Measurements from ENCODE around the gene QKI. TPM values are rescaled to one million over a fixed set of nuclear protein-coding genes. Genes with fewer than 3 reads are reported as not detected.
"Not testable (repeated sequence)": the region's sequence is repeated elsewhere in the genome, so short reads cannot be mapped to it uniquely, and the experiment has no call there.

QKI gene
- total RNA-seq, 4 donors from 2014 or later: 126 to 199 (median 142) TPM

GRCh38 chr6:163427498-163428254 is 13.2 kb downstream of the QKI start:
- TF ChIP-seq POLR2A (IDR thresholded peaks at IDR 0.05) (no peak), CTCF (IDR thresholded peaks at IDR 0.05) (no peak)
- DNase-seq (ENCODE audit: low spot score in 2 of 2): no peak
- WGBS, 2 donors: 48 to 49% methylated on average over 6 of the region's 6 CpGs
- intact Hi-C loops (cut with DNase I; ENCODE audit: low total_unique reads): no loop called here
- H3K4me3 ChIP-seq (ENCODE audit: low read depth, poor library complexity, severe bottlenecking): no peak overlapping the region

- 45 to 60% methylated on average over 2 of the region's 2 CpGs for WGBS, 2 donors
- H3K4me3 ChIP-seq (ENCODE audit: low read depth, poor library complexity, severe bottlenecking): no peak overlapping the region
- intact Hi-C loops (cut with DNase I; ENCODE audit: low total_unique reads): no loop called here
- no peak for TF ChIP-seq POLR2A (IDR thresholded peaks at IDR 0.05)
- TF ChIP-seq CTCF (IDR thresholded peaks at IDR 0.05): no peak
- no peak for DNase-seq (ENCODE audit: low spot score in 2 of 2)
Observed at GRCh38 chr6:163428373-163428772, 13.9 kb downstream of the QKI start.

DNA sequence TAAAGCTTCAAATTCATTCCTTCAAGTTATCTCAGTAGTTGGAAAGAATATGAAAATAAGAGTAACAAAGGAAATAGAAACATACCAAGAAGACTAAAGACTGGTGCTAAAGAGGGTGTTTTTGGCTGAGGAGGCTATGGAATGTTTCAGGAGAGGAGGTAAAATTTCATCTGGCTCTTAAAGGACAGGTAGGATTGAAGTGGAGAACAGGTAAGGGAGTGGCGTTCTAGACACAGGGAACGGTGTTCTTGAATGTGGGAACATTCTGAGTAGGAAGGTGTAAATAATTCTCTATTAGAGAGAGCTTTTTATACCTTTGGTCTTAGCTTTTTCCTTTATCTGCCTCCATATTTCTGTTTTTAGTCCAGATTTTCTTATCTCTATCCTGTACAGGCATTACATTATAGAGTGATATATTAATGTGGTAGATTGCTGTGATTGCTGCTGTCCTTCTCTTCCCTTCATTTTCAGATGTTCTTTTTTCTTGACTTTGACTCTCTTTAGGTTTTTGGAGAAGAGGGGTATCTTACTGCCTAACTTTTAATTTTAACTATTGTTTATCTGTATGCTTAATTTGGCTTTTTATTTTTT is 15.4 kb downstream of the QKI start:
- DNase-seq (ENCODE audit: low spot score in 2 of 2): no peak
- 66 to 75% methylated on average over 2 of the region's 2 CpGs for WGBS, 2 donors
- intact Hi-C loops (cut with DNase I; ENCODE audit: low total_unique reads): loop anchor here (10.0 kb wide), 1 partner anchor 525 kb away; no protein-coding TSS in a partner anchor
- no peak overlapping the region for H3K4me3 ChIP-seq (ENCODE audit: low read depth, poor library complexity, severe bottlenecking)
- TF ChIP-seq POLR2A (IDR thresholded peaks at IDR 0.05) (no peak), CTCF (IDR thresholded peaks at IDR 0.05) (no peak)

DNA sequence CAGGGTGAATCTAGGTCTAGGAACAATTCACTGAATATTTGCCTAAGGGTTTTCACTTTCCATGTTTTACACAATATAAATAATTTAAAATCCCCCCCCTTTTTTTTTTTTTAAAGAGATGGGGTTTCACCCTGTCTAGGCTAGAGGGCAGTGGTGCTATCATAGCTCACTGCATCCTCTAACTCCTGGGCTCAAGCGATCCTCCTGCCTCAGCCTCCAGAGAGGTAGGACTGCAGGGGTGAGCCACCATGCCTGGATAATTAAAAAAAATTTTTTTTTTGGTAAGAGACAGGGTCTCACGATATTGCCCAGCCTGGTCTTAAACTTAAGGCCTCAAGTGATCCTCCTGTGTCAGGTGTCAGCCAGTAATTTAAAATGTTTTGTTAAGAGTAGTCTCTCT is 17.8 kb downstream of the QKI start:
- intact Hi-C loops (cut with DNase I; ENCODE audit: low total_unique reads): loop anchor here (10.0 kb wide), 1 partner anchor 523 kb away; no protein-coding TSS in a partner anchor
- H3K4me3 ChIP-seq (ENCODE audit: low read depth, poor library complexity, severe bottlenecking): no peak overlapping the region
- no peak for TF ChIP-seq CTCF (IDR thresholded peaks at IDR 0.05)
- TF ChIP-seq POLR2A (IDR thresholded peaks at IDR 0.05): no peak
- DNase-seq (ENCODE audit: low spot score in 2 of 2): no peak
- WGBS, 2 donors: 93 to 94% methylated on average over 2 of the region's 2 CpGs

- not testable (repeated sequence) for DNase-seq (ENCODE audit: low spot score in 2 of 2); H3K4me3 ChIP-seq (ENCODE audit: low read depth, poor library complexity, severe bottlenecking)
- intact Hi-C loops (cut with DNase I; ENCODE audit: low total_unique reads): loop anchor here (10.0 kb wide), 1 partner anchor 521 kb away; no protein-coding TSS in a partner anchor
- WGBS, 2 donors: 93 to 96% methylated on average over 9 of the region's 9 CpGs
Observed at GRCh38 chr6:163433486-163433885, 19.0 kb downstream of the QKI start.

GRCh38 chr6:163435023-163435422 is 20.5 kb downstream of the QKI start:
- H3K4me3 ChIP-seq (ENCODE audit: low read depth, poor library complexity, severe bottlenecking): no peak overlapping the region
- DNase-seq (ENCODE audit: low spot score in 2 of 2): no peak
- no peak for TF ChIP-seq CTCF (IDR thresholded peaks at IDR 0.05)
- no peak for TF ChIP-seq POLR2A (IDR thresholded peaks at IDR 0.05)
- intact Hi-C loops (cut with DNase I; ENCODE audit: low total_unique reads): loop anchor here (10.0 kb wide), 1 partner anchor 520 kb away; no protein-coding TSS in a partner anchor
- WGBS, 2 donors: 80 to 87% methylated on average over 4 of the region's 4 CpGs

All from lower leg skin (tissue), 4 donors.